ENCODE results near the gene AMOTL2. TPM values are rescaled to one million over a fixed set of nuclear protein-coding genes. Genes with fewer than 3 reads are reported as not detected.

The AMOTL2 gene
- total RNA-seq, 1 experiment from 2014 or later = 30.9 TPM

DNA sequence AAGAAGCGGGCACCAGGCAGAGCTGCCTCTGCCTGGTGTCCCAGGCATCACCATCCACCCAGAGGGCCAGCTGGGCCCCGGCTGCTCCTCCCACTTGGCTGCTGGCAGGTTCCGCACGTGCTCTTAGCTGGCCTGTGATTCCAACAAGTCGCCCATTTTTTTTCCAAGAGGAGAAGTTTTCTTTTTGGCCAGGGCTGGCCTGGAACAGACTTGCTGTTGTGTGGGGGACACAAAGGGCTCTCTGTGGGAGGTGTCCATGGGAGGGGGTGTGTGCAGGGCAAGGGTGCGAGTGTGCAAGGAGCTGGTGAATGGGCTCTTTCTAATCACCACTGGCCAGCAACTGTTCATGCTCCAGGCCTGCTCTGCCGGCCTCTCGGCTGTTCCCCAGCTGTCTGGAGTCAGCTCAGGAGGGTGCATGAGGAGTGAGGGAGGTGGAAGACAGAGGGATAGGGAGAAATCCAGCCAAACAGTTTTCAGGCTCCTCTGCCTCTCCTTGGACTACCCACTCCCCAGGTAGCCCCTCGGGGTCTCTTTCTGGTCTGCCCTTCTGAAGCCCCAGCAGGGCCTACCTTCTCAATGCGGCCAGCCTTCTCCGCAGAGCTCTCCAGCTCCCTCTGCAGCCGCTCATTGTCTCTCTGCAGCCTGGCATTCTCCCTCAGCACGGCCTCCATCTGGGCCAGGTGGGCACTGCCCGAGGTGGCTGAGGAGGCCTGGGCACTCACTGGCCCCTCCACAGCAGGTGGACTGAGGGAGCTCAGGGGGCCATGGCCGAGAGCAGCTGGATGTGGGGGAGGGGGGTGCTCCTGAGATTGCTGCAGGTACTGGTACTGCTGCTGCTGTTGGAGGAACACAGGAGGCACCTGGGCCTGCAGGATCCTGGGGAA lies 7.1 kb downstream of the AMOTL2 start:
- no peak overlapping the region for H2AK5ac ChIP-seq (ENCODE audit: insufficient read length, low read length)
- H3K27ac Mint-ChIP-seq = peak overlapping the region in 2 of 3 experiments; percentile 36 to 93; a peak in 1 of 7 replicates
- no peak overlapping the region for H4K91ac ChIP-seq (ENCODE audit: insufficient read length, low read depth, low read length)
- peaks cover 21% of the 10 kb centered on the region; the same call in 1 of the 2 replicates for H3K4me1 ChIP-seq (ENCODE audit: insufficient read depth, low read length)
- H2BK15ac ChIP-seq (ENCODE audit: low read depth, low read length) = no peak overlapping the region
- H4K20me1 ChIP-seq (ENCODE audit: control insufficient read depth, insufficient read depth, insufficient read length) = no peaks in the 10 kb centered on the region
- H2BK20ac ChIP-seq (ENCODE audit: low read depth, low read length, poor library complexity, severe bottlenecking) = no peak overlapping the region
- no peak overlapping the region for H3K4me2 ChIP-seq (ENCODE audit: insufficient read depth, insufficient read length, low read length)
- H3K79me2 ChIP-seq (ENCODE audit: insufficient read depth, low read length) = peaks cover 6% of the 10 kb centered on the region; the same call in 1 of the 2 replicates
- H4K8ac ChIP-seq (replicated peaks; ENCODE audit: insufficient read length, low read depth, low read length) = no peak overlapping the region
- H2BK12ac ChIP-seq (ENCODE audit: insufficient read length, low read depth, low read length) = no peak overlapping the region
- no peak overlapping the region for H3T11ph ChIP-seq (ENCODE audit: low read length)
- no peak overlapping the region for H3K56ac ChIP-seq (ENCODE audit: insufficient read length, low read depth, low read length)
- H2AFZ ChIP-seq (ENCODE audit: low read length) = no peak overlapping the region
- no peak overlapping the region for H2BK5ac ChIP-seq (ENCODE audit: insufficient read length, low read length)
- no peak overlapping the region; a peak in 1 of 5 replicates for H3K4me3 Mint-ChIP-seq
- H3K27ac ChIP-seq (ENCODE audit: insufficient read length, low read depth, low read length) = no peak overlapping the region
- peaks cover 72 to 86% (median 80%) of the 10 kb centered on the region in 3 experiments for H3K36me3 Mint-ChIP-seq (ENCODE audit: insufficient read depth in 1 of 3, low read depth in 3 of 3)
- no peaks in the 10 kb centered on the region for H3K79me1 ChIP-seq (ENCODE audit: insufficient read depth, low read depth, low read length, poor library complexity, severe bottlenecking)
- H3K18ac ChIP-seq (ENCODE audit: insufficient read length, low read depth, low read length) = no peak overlapping the region
- H3K9me3 Mint-ChIP-seq = no peaks in the 10 kb centered on the region
- no peak; the same call in 2 of the 3 replicates for TF ChIP-seq CTCF (conservative IDR thresholded peaks at IDR 0.05)
- H3K14ac ChIP-seq (ENCODE audit: insufficient read depth, low read length) = no peak overlapping the region
- no CpG with 5 or more reads among the region's 15 CpGs for WGBS (ENCODE audit: extremely low coverage, insufficient read length, low lambda C conversion rate)
- H3K4ac ChIP-seq (ENCODE audit: low read depth, low read length) = no peak overlapping the region
- H3K23me2 ChIP-seq (ENCODE audit: insufficient read length, low read depth, low read length, poor library complexity, severe bottlenecking) = no peaks in the 10 kb centered on the region
- H3K27me3 Mint-ChIP-seq (ENCODE audit: low read depth) = peaks cover 2% of the 10 kb centered on the region
- no peaks in the 10 kb centered on the region for H3K9me3 ChIP-seq (ENCODE audit: control insufficient read depth, low read depth, low read length)
- no peaks in the 10 kb centered on the region for H3K27me3 ChIP-seq (ENCODE audit: insufficient read depth, low read length)
- H3K23ac ChIP-seq (ENCODE audit: insufficient read length, low read depth, low read length) = no peak overlapping the region
- H3K4me1 Mint-ChIP-seq = peaks cover 57 to 65% of the 10 kb centered on the region in 2 experiments
- DNase-seq = peak; percentile 28
- no peak overlapping the region for H3K9ac ChIP-seq (ENCODE audit: extremely low read depth, insufficient read length, low read length)
- no peak overlapping the region for H2BK120ac ChIP-seq (ENCODE audit: low read depth, low read length, poor library complexity, severe bottlenecking)
- H4K5ac ChIP-seq (ENCODE audit: insufficient read length, low read depth, low read length) = no peak overlapping the region

Data from H9 (cell line).